ENCODE data around the gene CFAP45.

The CFAP45 gene

DNA sequence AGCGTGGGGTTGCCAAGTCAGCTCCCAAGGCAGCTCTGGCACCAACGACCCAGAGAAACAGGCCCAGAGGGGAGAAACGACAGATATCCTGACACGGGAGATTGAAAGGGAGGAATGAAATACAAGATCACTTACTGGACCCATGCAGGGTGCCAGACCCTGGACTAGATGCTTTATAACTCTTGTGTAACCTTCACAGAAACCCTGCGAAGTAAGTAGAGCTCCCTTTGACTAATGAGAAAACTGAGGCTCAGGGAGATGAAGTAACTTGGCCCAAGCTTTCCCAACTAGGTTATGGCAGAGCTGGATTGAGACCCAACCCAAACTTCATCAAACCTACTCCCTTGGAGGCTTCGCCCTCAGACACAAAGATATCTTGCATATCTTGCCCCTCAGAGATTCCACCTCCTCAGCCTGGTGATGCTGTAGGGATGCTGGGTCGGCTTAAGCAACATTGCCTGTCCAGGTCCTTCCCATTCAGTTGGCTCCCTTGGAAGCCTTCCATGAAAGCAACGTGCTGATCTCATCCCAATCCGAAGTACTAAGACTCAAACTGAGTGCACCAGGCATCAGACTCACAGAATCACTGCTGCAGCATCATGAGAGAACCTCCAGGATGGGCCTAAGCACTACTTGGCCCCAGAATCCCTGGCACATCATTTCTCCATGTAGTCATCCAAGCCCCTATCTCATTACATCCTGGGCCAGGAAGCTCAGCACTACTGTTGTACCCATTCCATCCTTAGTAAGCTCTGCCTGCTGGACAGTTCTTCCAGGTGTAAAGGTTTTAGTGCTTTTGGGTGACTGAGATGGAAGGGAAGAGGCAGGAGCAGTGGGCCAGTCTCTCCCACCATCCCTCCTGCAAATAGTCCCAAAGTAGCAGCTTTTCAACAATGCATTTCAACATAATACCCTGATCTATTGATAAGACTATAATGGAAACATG lies 46.5 kb upstream of the CFAP45 start:
- peak overlapping the region; percentile 42 for H3K4me3 ChIP-seq (ENCODE audit: low read length)

DNA sequence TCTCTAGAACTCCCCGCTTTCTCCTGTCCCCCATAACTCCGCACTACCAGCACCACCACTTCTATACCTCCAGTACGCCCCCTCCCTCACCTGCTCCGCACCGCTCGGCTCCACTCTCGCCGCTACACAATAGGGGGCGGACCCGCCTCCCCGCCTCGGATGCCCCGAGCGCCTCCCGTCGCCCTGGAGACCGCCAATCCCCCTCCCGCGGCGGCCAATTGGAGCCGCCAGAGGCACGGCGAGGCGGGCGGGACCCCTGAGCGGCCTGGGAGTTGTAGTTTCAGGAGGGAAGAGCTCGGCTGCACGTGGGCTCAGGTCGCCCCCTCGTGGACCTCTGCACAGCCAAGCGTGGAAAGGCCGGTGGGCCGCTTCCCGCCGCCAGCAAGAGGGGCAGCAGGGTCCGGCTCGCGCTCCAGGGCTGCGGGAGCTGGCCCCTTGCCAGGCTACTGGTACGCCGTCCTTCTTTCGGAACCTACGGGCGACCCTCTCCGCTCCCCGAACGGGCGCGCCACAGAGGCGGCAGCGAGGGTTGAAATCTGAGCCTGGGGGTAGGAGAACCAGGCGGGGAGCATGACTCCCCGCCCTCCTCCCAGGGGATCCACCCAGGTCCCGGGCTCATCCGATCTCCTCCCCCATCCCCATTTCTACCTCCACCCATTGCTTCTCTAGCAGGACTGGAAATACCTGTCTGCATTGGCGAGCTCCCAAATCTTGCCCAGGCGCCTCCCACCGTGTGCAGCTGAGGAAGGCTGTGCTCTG lies 45.7 kb upstream of the CFAP45 start, which contains the start of gene IGSF9:
TSS of gene IGSF9 (minus strand) at position 131 of the 759 bp plus-strand sequence. CDS start 2,159 bp downstream, outside the sequence.
- no peaks in the 10 kb centered on the region for H3K36me3 ChIP-seq (ENCODE audit: control insufficient read depth, low read length)
- H3K9me2 ChIP-seq (replicated peaks; ENCODE audit: control insufficient read depth, low read length): no peaks in the 10 kb centered on the region
- TF ChIP-seq, protein P1, sequence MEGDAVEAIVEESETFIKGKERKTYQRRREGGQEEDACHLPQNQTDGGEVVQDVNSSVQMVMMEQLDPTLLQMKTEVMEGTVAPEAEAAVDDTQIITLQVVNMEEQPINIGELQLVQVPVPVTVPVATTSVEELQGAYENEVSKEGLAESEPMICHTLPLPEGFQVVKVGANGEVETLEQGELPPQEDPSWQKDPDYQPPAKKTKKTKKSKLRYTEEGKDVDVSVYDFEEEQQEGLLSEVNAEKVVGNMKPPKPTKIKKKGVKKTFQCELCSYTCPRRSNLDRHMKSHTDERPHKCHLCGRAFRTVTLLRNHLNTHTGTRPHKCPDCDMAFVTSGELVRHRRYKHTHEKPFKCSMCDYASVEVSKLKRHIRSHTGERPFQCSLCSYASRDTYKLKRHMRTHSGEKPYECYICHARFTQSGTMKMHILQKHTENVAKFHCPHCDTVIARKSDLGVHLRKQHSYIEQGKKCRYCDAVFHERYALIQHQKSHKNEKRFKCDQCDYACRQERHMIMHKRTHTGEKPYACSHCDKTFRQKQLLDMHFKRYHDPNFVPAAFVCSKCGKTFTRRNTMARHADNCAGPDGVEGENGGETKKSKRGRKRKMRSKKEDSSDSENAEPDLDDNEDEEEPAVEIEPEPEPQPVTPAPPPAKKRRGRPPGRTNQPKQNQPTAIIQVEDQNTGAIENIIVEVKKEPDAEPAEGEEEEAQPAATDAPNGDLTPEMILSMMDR (IDR thresholded peaks at IDR 0.05; ENCODE audit: low read depth, low read length, poor library complexity, severe bottlenecking): peak; percentile 46
- TF ChIP-seq EZH2phosphoT487 (IDR thresholded peaks at IDR 0.05; ENCODE audit: borderline replicate concordance, low read length): no peak
- H3K4me3 ChIP-seq (ENCODE audit: low read length): peak within 1 kb of the TSS; percentile 42
- no peak within 1 kb of the TSS for H3K27ac ChIP-seq (ENCODE audit: low read depth, low read length)
- no peaks in the 10 kb centered on the region for H3K79me2 ChIP-seq (ENCODE audit: control insufficient read depth, low read length)
- peak within 1 kb of the TSS; percentile 55 for H3K4me2 ChIP-seq (ENCODE audit: low read length)
- no peaks in the 10 kb centered on the region for H3F3A ChIP-seq (ENCODE audit: control insufficient read depth, insufficient read depth)
- H3K4me1 ChIP-seq (ENCODE audit: control insufficient read depth, low read length): peaks cover 32% of the 10 kb centered on the region
- peaks cover 25% of the 10 kb centered on the region for H3K27me3 ChIP-seq (ENCODE audit: control insufficient read depth, low read length)
- H3K9me3 ChIP-seq (ENCODE audit: control insufficient read depth, insufficient read depth, low read length): no peaks in the 10 kb centered on the region
- H4K20me1 ChIP-seq (ENCODE audit: control insufficient read depth, insufficient read depth, low read depth, low read length): no peaks in the 10 kb centered on the region

More for the DNA sequence above, 46.5 kb upstream of the CFAP45 start:
- Histone ChIP-seq H3K9me3 (ENCODE audit: control insufficient read depth, insufficient read depth, low read length) (no peaks in the 10 kb centered on the region), H3F3A (ENCODE audit: control insufficient read depth, insufficient read depth) (no peaks in the 10 kb centered on the region), H3K27ac (ENCODE audit: low read depth, low read length) (no peak overlapping the region), H3K27me3 (ENCODE audit: control insufficient read depth, low read length) (peaks cover 25% of the 10 kb centered on the region), H3K4me1 (ENCODE audit: control insufficient read depth, low read length) (peaks cover 24% of the 10 kb centered on the region), H3K79me2 (ENCODE audit: control insufficient read depth, low read length) (no peaks in the 10 kb centered on the region), H3K4me2 (ENCODE audit: low read length) (peak overlapping the region; percentile 55), H3K36me3 (ENCODE audit: control insufficient read depth, low read length) (no peaks in the 10 kb centered on the region), H4K20me1 (ENCODE audit: control insufficient read depth, insufficient read depth, low read depth, low read length) (no peaks in the 10 kb centered on the region), H3K9me2 (replicated peaks; ENCODE audit: control insufficient read depth, low read length) (no peaks in the 10 kb centered on the region)
- TF ChIP-seq, protein P1 (IDR thresholded peaks at IDR 0.05; ENCODE audit: low read depth, low read length, poor library complexity, severe bottlenecking): no peak
- no peak for TF ChIP-seq EZH2phosphoT487 (IDR thresholded peaks at IDR 0.05; ENCODE audit: borderline replicate concordance, low read length)

DNA sequence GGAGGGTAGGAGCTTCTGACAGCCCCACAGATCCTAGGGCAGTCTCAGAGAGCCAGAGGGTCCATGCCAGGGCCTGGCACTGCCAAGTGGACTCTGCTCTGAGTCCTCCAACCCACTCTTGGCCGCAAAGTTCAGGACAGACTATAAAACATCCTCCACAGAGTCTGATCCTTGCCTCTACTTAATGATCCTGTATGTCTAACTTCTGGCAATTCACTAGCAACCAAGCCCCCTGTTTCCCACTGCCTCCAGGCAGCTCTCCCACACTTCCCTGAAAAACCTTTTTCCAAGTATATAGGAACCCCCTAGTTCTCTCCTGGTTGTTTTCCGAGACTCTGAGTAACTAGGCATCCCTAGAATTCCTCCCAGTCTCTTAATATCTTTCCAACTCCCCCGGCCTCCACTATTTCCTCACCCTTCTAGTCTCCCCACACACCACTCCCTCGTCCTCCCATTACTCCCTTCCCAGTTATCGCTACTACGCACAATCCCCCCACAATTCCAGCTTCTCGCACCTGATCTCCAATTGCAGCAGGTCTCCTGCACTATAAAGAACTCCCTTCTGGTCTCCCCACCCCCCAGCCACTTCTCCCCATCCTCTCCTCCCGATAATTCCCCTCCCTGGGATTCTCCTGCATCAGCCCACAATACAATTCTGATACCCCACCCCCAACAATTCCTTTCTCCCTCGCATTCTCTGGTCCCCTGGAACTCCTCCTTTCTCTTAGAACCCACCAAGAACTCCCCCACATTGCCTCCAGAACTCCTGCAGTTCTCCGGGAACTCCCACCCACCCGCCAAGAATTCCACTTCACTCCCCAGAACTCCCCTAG lies 44.9 kb upstream of the CFAP45 start:
- Histone ChIP-seq H3K9me3 (ENCODE audit: control insufficient read depth, insufficient read depth, low read length) (no peaks in the 10 kb centered on the region), H3F3A (ENCODE audit: control insufficient read depth, insufficient read depth) (no peaks in the 10 kb centered on the region), H3K4me2 (ENCODE audit: low read length) (peak overlapping the region; percentile 55), H3K27me3 (ENCODE audit: control insufficient read depth, low read length) (peaks cover 25% of the 10 kb centered on the region), H3K79me2 (ENCODE audit: control insufficient read depth, low read length) (no peaks in the 10 kb centered on the region), H3K4me1 (ENCODE audit: control insufficient read depth, low read length) (peaks cover 40% of the 10 kb centered on the region), H4K20me1 (ENCODE audit: control insufficient read depth, insufficient read depth, low read depth, low read length) (no peaks in the 10 kb centered on the region), H3K36me3 (ENCODE audit: control insufficient read depth, low read length) (no peaks in the 10 kb centered on the region), H3K9me2 (replicated peaks; ENCODE audit: control insufficient read depth, low read length) (no peaks in the 10 kb centered on the region), H3K4me3 (ENCODE audit: low read length) (peak overlapping the region; percentile 42), H3K27ac (ENCODE audit: low read depth, low read length) (no peak overlapping the region)
- peak; percentile 93; the same call in 1 of the 2 replicates for TF ChIP-seq EZH2phosphoT487 (IDR thresholded peaks at IDR 0.05; ENCODE audit: borderline replicate concordance, low read length)
- TF ChIP-seq, protein P1 (IDR thresholded peaks at IDR 0.05; ENCODE audit: low read depth, low read length, poor library complexity, severe bottlenecking): no peak

Data from DOHH2 (cell line).